IPS DF 4.7 (cell line): Measurements from ENCODE around the gene SLC35A5.

ENCODE experiments used
- DNase-seq: peaks from one replicate; pipeline ENCODE4 v3.0.0-alpha.2; 2013; ENCODE audit warnings: low spot score; ENCODE audit errors: extremely low read depth

Gene SLC35A5

GRCh38 chr3:112623717-112624116 lies 61.9 kb downstream of the SLC35A5 start:
- no peak for DNase-seq

GRCh38 chr3:112627419-112627818 lies 65.6 kb downstream of the SLC35A5 start:
- no peak for DNase-seq

GRCh38 chr3:112627919-112628466 lies 66.1 kb downstream of the SLC35A5 start:
- no peak for DNase-seq

- DNase-seq = no peak
Measured at GRCh38 chr3:112629425-112629824, 67.6 kb downstream of the SLC35A5 start.

GRCh38 chr3:112631257-112631656 lies 69.4 kb downstream of the SLC35A5 start:
- DNase-seq = no peak

GRCh38 chr3:112632596-112632995 lies 70.8 kb downstream of the SLC35A5 start:
- DNase-seq = no peak

GRCh38 chr3:112633191-112633590 lies 71.3 kb downstream of the SLC35A5 start:
- no peak for DNase-seq

- no peak for DNase-seq
Measured at GRCh38 chr3:112633757-112634156, 71.9 kb downstream of the SLC35A5 start.

GRCh38 chr3:112634786-112635541 lies 73.1 kb downstream of the SLC35A5 start:
- no peak for DNase-seq
